Liver (tissue), 9 donors: ENCODE measurements around the gene DCTN4. TPM values are rescaled to one million over a fixed set of nuclear protein-coding genes. Genes with fewer than 3 reads are reported as not detected.
A peak's percentile ranks its signal among the peaks of the same experiment; 100 is the strongest.

Experiments
- DNase-seq: peaks from one replicate; pipeline ENCODE4 v3.0.0-alpha.2; 2017; ENCODE audit warnings: low spot score
- H3K27ac ChIP-seq, 2 donors: one replicate each; pipeline ENCODE4 v1.7.0; 2013; ENCODE audit warnings: inconsistent platforms in 2 of 2, low read length in 2 of 2, control low read depth in 1 of 2, low read depth in 1 of 2, mild to moderate bottlenecking in 1 of 2
- H3K27me3 ChIP-seq, 4 donors: one replicate each; pipeline versions ENCODE4 v1.6.1 to v1.7.0; 2013; ENCODE audit warnings: low read length in 3 of 4, inconsistent platforms in 1 of 4, mild to moderate bottlenecking in 1 of 4, moderate library complexity in 1 of 4; ENCODE audit not compliant: control insufficient read depth in 4 of 4, insufficient read depth in 4 of 4
- H3K36me3 ChIP-seq, 4 donors: one replicate each; pipeline versions ENCODE4 v1.6.1 to v1.7.0; 2013; ENCODE audit warnings: low read length in 3 of 4, mild to moderate bottlenecking in 3 of 4, low read depth in 1 of 4, moderate library complexity in 1 of 4; ENCODE audit not compliant: control insufficient read depth in 4 of 4, insufficient read depth in 3 of 4
- H3K4me1 ChIP-seq, 4 donors: one replicate each; pipeline versions ENCODE4 v1.6.1 to v1.7.0; 2013; ENCODE audit warnings: low read length in 3 of 4, mild to moderate bottlenecking in 3 of 4, moderate library complexity in 1 of 4; ENCODE audit not compliant: control insufficient read depth in 4 of 4, insufficient read depth in 4 of 4
- H3K4me3 ChIP-seq, 3 donors: one replicate each; pipeline versions ENCODE4 v1.6.1 to v1.7.0; 2013; ENCODE audit warnings: low read length in 3 of 3, control low read depth in 1 of 3, low read depth in 1 of 3, mild to moderate bottlenecking in 1 of 3
- H3K9ac ChIP-seq, 2 donors: one replicate each; pipeline ENCODE4 v1.7.0; 2013; ENCODE audit warnings: low read length in 2 of 2, mild to moderate bottlenecking in 2 of 2, moderate library complexity in 2 of 2, control low read depth in 1 of 2, low read depth in 1 of 2
- H3K9me3 ChIP-seq, 4 donors: one replicate each; pipeline versions ENCODE4 v1.6.1 to v1.7.0; 2013; ENCODE audit warnings: low read length in 3 of 4; ENCODE audit not compliant: control insufficient read depth in 4 of 4
- CTCF ChIP-seq: fragments of 150-350 bp; IDR thresholded peaks from 2 replicates; pipeline ENCODE4 v1.5.1; 2017; ENCODE audit warnings: improper control_type of control experiment, low read depth, low read length; ENCODE audit not compliant: missing input control
- EGR1 ChIP-seq, 2 donors: IDR thresholded peaks; 2 replicates each; pipeline ENCODE4 v1.6.1; 2016 to 2018; ENCODE audit warnings: antibody characterized with exemption in 2 of 2, low read depth in 2 of 2
- FOXA1 ChIP-seq: IDR thresholded peaks from 2 replicates; pipeline ENCODE4 v1.6.1; 2016; ENCODE audit warnings: antibody characterized with exemption
- FOXA2 ChIP-seq: IDR thresholded peaks from 2 replicates; pipeline ENCODE4 v1.6.1; 2016; ENCODE audit warnings: antibody characterized with exemption
- GABPA ChIP-seq, 2 donors: IDR thresholded peaks in 1 of 2; conservative IDR thresholded peaks in 1 of 2; 2 replicates each; pipeline ENCODE4 v1.6.1; 2016; ENCODE audit warnings: antibody characterized with exemption in 2 of 2, mild to moderate bottlenecking in 1 of 2, moderate library complexity in 1 of 2
- HNF4A ChIP-seq, 2 donors: conservative IDR thresholded peaks; 2 replicates each; pipeline ENCODE4 v1.6.1; 2016; ENCODE audit warnings: antibody characterized with exemption in 2 of 2, mild to moderate bottlenecking in 2 of 2
- HNF4G ChIP-seq: IDR thresholded peaks from 2 replicates; pipeline ENCODE4 v1.6.1; 2016; ENCODE audit warnings: antibody characterized with exemption
- JUND ChIP-seq, 2 donors: IDR thresholded peaks; 2 replicates each; pipeline ENCODE4 v1.6.1; 2016; ENCODE audit warnings: antibody characterized with exemption in 2 of 2
- MAX ChIP-seq: IDR thresholded peaks from 2 replicates; pipeline ENCODE4 v1.6.1; 2016; ENCODE audit warnings: antibody characterized with exemption
- RAD21 ChIP-seq, 2 donors: IDR thresholded peaks; 2 replicates each; pipeline ENCODE4 v1.6.1; 2016; ENCODE audit warnings: antibody characterized with exemption in 2 of 2, mild to moderate bottlenecking in 2 of 2
- REST ChIP-seq: IDR thresholded peaks from 2 replicates; pipeline ENCODE4 v1.6.1; 2016; ENCODE audit warnings: antibody characterized with exemption, mild to moderate bottlenecking
- RXRA ChIP-seq, 2 donors: IDR thresholded peaks; 2 replicates each; pipeline ENCODE4 v1.6.1; 2017 to 2018; ENCODE audit warnings: antibody characterized with exemption in 2 of 2, mild to moderate bottlenecking in 1 of 2
- SP1 ChIP-seq: IDR thresholded peaks from 2 replicates; pipeline ENCODE4 v1.6.1; 2018; ENCODE audit warnings: antibody characterized with exemption, mild to moderate bottlenecking
- YY1 ChIP-seq: IDR thresholded peaks from 2 replicates; pipeline ENCODE4 v1.6.1; 2016; ENCODE audit warnings: antibody characterized with exemption, mild to moderate bottlenecking
- ZBTB33 ChIP-seq: IDR thresholded peaks from 2 replicates; pipeline ENCODE4 v1.6.1; 2016; ENCODE audit warnings: antibody characterized with exemption
- WGBS: extraction: QIAGEN DNeasy Blood & Tissue Kit; methylation state at CpG from one replicate; pipeline ENCODE4 v1.1.7; 2013; 5-methylcytosine and 5-hydroxymethylcytosine counted together
- polyA plus RNA-seq, 2 donors: library from polyadenylated mRNA; stranded (reverse) in 1 of 2; unstranded in 1 of 2; fragments of 200-250 nt in 1 of 2; fragments of >200 nt in 1 of 2; fragmentation: Nextera tagmentation in 1 of 2; extraction: Ambion mirVana in 1 of 2; gene quantifications; one replicate each; pipeline versions ENCODE4 v1.2.1 to v1.2.3, GENCODE V29; 2013 to 2015
- total RNA-seq, 2 donors: library from RNA; depleted of rRNA; stranded (reverse); fragments of >200 nt; gene quantifications; one replicate each; pipeline ENCODE4 v1.2.3, GENCODE V29; 2014
- donor health status: healthy.
- donor health status: healthy.
- donor health status: healthy.
- donor health status: healthy.
- donor health status: healthy.

Gene DCTN4
- total and polyA plus RNA-seq, 4 donors, result 10.3 to 29.6 (median 20.2) TPM

- no peak overlapping the region for H3K9ac ChIP-seq
Measured at GRCh38 chr5:150710165-150710564, 48.7 kb downstream of the DCTN4 start.

GRCh38 chr5:150706776-150707390 is 51.9 kb downstream of the DCTN4 start:
- Histone ChIP-seq H3K9ac (no peak overlapping the region), H3K4me3 (no peak overlapping the region), H3K9me3 (no peaks in the 10 kb centered on the region), H3K36me3 (peaks cover 4 to 38% (median 24%) of the 10 kb centered on the region in 4 donors), H3K4me1 (no peaks in the 10 kb centered on the region), H3K27me3 (no peaks in the 10 kb centered on the region), H3K27ac (no peak overlapping the region)
- no peak for DNase-seq
- 83% methylated on average over 4 of the region's 4 CpGs for WGBS
- no peak for TF ChIP-seq EGR1 (IDR thresholded peaks at IDR 0.05; ENCODE audit: low read depth in 2 of 2)
- TF ChIP-seq RAD21 (IDR thresholded peaks at IDR 0.05), result no peak
- TF ChIP-seq YY1, result no peak
- TF ChIP-seq FOXA2, result no peak
- no peak for TF ChIP-seq FOXA1
- no peak for TF ChIP-seq HNF4A (conservative IDR thresholded peaks at IDR 0.05)
- TF ChIP-seq CTCF, result no peak
- TF ChIP-seq MAX, result no peak
- no peak for TF ChIP-seq JUND (IDR thresholded peaks at IDR 0.05)
- TF ChIP-seq RXRA (IDR thresholded peaks at IDR 0.05), result no peak
- TF ChIP-seq GABPA (IDR thresholded peaks at IDR 0.05 in 1 of 2, conservative IDR thresholded peaks at IDR 0.05 in 1 of 2), result no peak
- no peak for TF ChIP-seq HNF4G
- no peak for TF ChIP-seq REST
- no peak for TF ChIP-seq SP1

More at GRCh38 chr5:150710165-150710564, 48.7 kb downstream of the DCTN4 start:
- no peak overlapping the region for H3K27ac ChIP-seq
- no peaks in the 10 kb centered on the region for H3K4me1 ChIP-seq
- 59% methylated on average over 2 of the region's 2 CpGs for WGBS
- DNase-seq, result no peak
- no peaks in the 10 kb centered on the region for H3K9me3 ChIP-seq
- H3K4me3 ChIP-seq, result no peak overlapping the region
- no peak for TF ChIP-seq ZBTB33
- peak; percentile 52 to 62 for TF ChIP-seq RAD21 (IDR thresholded peaks at IDR 0.05)
- H3K36me3 ChIP-seq, result peaks cover 5 to 65% (median 40%) of the 10 kb centered on the region in 4 donors
- H3K27me3 ChIP-seq, result no peaks in the 10 kb centered on the region
